SU-DHL-6 (cell line): ENCODE measurements around the gene RNF217.

Experiments
- EZH2phosphoT487 ChIP-seq: fragments of 200-600 bp; sonication (generic), shearing (Covaris generic); conservative IDR thresholded peaks from 2 replicates; pipeline ENCODE4 v1.6.1; 2018; ENCODE audit warnings: mild to moderate bottlenecking, antibody characterized with exemption, low read length, moderate library complexity, mixed read lengths
- TF ChIP-seq, protein P1 (sequence below): fragments of 200-600 bp; sonication (generic); IDR thresholded peaks from one replicate; pipeline ENCODE4 v1.5.1; 2017; ENCODE audit warnings: antibody characterized with exemption, mild to moderate bottlenecking, low read length, moderate library complexity; ENCODE audit not compliant: insufficient read depth, poor library complexity, severe bottlenecking

DNA sequence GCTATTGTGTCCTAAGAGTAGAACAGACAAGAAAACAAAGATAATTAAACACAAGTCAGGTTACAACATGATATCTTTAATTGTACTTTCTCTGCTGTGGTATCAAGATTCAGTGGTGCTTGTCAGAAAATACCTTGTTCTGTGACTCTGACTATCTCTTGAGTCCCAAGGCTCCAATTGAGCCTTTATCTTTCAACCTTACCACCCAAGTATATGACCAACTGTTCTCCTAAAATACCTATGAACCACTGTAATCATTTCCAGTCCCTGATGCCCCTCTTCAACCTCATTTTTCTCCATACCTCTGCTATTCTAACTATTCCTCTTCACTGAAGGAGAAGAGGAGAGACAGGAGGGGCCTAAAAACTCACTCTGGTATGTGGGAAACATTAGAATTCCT lies 124.5 kb downstream of the RNF217 start:
- TF ChIP-seq, protein P1, sequence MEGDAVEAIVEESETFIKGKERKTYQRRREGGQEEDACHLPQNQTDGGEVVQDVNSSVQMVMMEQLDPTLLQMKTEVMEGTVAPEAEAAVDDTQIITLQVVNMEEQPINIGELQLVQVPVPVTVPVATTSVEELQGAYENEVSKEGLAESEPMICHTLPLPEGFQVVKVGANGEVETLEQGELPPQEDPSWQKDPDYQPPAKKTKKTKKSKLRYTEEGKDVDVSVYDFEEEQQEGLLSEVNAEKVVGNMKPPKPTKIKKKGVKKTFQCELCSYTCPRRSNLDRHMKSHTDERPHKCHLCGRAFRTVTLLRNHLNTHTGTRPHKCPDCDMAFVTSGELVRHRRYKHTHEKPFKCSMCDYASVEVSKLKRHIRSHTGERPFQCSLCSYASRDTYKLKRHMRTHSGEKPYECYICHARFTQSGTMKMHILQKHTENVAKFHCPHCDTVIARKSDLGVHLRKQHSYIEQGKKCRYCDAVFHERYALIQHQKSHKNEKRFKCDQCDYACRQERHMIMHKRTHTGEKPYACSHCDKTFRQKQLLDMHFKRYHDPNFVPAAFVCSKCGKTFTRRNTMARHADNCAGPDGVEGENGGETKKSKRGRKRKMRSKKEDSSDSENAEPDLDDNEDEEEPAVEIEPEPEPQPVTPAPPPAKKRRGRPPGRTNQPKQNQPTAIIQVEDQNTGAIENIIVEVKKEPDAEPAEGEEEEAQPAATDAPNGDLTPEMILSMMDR = no peak
- TF ChIP-seq EZH2phosphoT487 = no peak
